ENCODE data around the gene ZNF536.

DNA sequence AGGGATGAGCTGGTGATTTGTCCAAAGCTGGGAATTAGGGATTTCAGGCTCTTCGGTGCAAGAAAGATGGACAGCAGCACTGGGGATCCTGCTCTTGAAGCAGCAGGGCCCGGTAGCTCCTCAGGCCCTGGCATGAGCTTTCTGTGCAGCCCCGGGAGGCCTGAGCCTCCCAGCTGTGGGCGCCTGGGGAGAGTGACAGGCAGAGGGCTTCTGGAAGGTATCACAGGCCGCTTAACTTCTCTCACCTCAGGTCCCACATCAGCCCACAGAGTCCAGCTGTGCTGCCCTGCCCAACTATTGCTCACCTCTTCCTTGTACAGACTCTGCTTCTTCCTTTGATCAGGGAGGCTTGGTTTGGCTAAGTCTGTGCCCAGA lies 14.6 kb upstream of the ZNF536 start:
- TF ChIP-seq CTCF (IDR thresholded peaks at IDR 0.05; ENCODE audit: insufficient read depth, low read length) (no peak), POLR2AphosphoS5 (IDR thresholded peaks at IDR 0.05; ENCODE audit: low read depth) (no peak), REST (IDR thresholded peaks at IDR 0.05; ENCODE audit: insufficient replicate concordance, low read depth) (no peak), SPI1 (IDR thresholded peaks at IDR 0.05; ENCODE audit: borderline replicate concordance, low read depth) (no peak), GABPA (IDR thresholded peaks at IDR 0.05; ENCODE audit: low read depth) (no peak)

Measured in HL-60 (cell line).